ENCODE measurements around the gene METAP1D.

The METAP1D gene

GRCh38 chr2:172074254-172074653 lies 74.5 kb downstream of the METAP1D start:
- H3K4me3 ChIP-seq (ENCODE audit: low read depth, low read length), result no peak overlapping the region
- TF ChIP-seq, protein P1, sequence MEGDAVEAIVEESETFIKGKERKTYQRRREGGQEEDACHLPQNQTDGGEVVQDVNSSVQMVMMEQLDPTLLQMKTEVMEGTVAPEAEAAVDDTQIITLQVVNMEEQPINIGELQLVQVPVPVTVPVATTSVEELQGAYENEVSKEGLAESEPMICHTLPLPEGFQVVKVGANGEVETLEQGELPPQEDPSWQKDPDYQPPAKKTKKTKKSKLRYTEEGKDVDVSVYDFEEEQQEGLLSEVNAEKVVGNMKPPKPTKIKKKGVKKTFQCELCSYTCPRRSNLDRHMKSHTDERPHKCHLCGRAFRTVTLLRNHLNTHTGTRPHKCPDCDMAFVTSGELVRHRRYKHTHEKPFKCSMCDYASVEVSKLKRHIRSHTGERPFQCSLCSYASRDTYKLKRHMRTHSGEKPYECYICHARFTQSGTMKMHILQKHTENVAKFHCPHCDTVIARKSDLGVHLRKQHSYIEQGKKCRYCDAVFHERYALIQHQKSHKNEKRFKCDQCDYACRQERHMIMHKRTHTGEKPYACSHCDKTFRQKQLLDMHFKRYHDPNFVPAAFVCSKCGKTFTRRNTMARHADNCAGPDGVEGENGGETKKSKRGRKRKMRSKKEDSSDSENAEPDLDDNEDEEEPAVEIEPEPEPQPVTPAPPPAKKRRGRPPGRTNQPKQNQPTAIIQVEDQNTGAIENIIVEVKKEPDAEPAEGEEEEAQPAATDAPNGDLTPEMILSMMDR (conservative IDR thresholded peaks at IDR 0.05; ENCODE audit: low read depth, low read length), result no peak
- DNase-seq (ENCODE audit: low read depth), result no peak

DNA sequence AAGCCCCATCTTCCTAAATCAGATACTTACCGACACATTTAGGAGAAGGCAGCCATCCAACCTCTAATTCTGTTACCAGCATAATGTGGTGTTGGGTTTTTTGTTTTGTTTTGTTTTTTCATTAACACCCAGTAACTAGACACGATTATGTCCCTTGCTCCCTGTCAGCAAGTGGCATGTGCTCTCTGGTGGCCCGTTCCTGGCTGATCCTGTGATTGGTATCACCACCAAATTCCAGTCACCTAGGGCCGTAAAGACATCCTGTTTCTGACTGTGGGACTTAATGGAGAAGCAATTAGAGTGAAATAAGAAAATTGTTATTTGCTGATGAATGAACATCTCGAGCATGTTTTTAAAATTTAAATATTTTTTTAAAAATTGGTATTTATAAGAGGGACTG lies 79.7 kb downstream of the METAP1D start:
- H3K4me3 ChIP-seq (ENCODE audit: low read depth, low read length), result no peak overlapping the region
- TF ChIP-seq, protein P1 (conservative IDR thresholded peaks at IDR 0.05; ENCODE audit: low read depth, low read length), result no peak
- no peak for DNase-seq (ENCODE audit: low read depth)

DNA sequence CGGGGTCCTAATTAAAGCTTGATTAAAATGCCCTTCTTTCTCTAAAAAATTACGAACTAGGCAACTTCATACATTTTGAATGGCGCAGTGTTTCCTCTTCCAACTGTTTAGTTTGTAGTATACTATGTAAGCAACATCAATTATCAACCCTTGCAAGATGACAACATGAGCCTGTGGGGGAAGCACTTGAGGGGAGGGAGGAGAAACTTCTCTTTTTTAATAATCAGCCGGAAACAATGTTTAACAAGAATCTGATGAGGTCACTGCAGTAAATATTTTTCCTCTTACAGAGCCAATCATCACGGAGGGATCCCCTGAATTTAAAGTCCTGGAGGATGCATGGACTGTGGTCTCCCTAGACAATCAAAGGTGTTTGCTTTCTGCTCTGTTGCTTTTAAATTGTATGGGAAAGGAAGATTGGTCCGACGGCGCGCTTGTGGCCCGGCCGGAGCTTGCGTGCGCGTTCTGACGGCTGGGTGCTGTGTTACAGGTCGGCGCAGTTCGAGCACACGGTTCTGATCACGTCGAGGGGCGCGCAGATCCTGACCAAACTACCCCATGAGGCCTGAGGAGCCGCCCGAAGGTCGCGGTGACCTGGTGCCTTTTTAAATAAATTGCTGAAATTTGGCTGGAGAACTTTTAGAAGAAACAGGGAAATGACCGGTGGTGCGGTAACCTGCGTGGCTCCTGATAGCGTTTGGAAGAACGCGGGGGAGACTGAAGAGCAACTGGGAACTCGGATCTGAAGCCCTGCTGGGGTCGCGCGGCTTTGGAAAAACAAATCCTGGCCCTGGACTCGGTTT lies 80.3 kb downstream of the METAP1D start:
- TF ChIP-seq, protein P1 (conservative IDR thresholded peaks at IDR 0.05; ENCODE audit: low read depth, low read length), result no peak
- DNase-seq (ENCODE audit: low read depth), result no peak
- H3K4me3 ChIP-seq (ENCODE audit: low read depth, low read length), result no peak overlapping the region

DNA sequence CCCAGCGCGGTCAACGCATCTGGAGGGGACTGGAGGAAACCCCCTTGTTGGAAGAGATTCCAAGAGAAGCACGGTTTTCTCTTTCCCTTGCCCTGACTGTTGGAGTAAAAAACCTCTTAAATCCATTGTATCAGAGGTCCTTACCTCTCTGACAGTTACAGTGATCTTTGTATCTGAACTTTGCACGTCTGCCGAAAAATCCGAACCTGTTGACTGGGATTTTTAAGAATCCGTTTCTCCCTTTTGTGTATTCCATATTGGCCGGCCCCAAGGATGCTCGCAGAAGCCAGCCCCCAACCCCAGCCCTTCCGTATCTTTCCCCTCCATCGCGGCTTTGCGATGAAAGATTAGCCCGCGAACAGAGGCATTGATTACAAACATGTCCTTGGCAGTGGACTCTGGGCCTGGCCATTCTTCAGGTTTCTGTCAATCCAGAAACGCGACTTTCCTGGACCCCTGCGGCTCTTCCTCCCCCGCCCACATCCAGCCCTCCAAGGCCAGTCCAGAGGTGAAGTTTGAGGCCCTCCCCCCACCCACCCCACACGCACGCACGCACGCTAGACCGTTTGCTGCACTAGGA lies 81.0 kb downstream of the METAP1D start:
- H3K4me3 ChIP-seq (ENCODE audit: low read depth, low read length), result no peak overlapping the region
- TF ChIP-seq, protein P1 (conservative IDR thresholded peaks at IDR 0.05; ENCODE audit: low read depth, low read length), result no peak
- DNase-seq (ENCODE audit: low read depth), result no peak

DNA sequence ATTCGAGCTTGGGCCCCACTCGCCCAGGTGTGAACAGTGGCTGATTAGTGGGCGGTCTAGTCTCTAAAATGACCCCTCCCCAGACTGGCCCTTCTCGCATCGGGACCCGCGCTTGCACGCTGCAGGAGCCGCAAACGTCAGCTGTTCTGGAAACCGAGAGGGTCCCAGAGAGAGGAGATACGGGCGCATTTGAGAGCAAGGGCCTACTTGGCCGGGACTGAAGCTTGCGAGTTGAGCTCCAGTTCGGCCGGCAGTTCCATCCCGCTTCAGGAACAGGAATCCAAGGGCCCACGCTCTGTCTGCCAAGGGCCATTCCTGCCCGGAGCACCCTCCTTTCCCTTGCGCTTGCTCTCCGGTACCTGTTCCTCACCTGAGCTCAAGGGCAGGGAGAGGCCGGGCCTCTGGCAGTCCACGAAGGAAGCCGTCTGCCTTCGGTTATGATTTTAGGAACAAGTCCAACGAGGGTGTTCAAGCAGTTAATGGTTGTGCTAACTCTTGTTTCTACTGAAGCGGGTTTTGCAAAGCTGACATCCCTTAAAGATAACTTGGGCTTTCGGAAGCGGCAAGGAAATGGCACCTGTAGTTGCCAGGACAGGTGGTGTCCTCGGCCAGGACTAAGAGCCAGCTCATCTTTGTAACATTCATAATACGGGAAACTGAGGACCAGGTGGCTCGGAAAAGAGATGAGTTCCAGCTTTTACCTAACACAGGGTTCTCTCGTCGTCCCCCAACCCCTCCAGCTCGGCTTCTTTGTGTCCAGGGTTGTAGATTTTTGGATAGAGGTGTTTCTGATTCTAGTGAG lies 81.7 kb downstream of the METAP1D start:
- H3K4me3 ChIP-seq (ENCODE audit: low read depth, low read length), result no peak overlapping the region
- TF ChIP-seq, protein P1 (conservative IDR thresholded peaks at IDR 0.05; ENCODE audit: low read depth, low read length), result no peak
- no peak for DNase-seq (ENCODE audit: low read depth)

- DNase-seq (ENCODE audit: low read depth), result no peak
- TF ChIP-seq, protein P1 (conservative IDR thresholded peaks at IDR 0.05; ENCODE audit: low read depth, low read length), result no peak
- H3K4me3 ChIP-seq (ENCODE audit: low read depth, low read length), result no peak overlapping the region
These were observed 82.6 kb downstream of the METAP1D start for GRCh38 chr2:172082105-172082943.
